GM12873 (cell line): ENCODE data around the gene PFKFB4.

Experiments
- CTCF ChIP-seq: IDR thresholded peaks from 2 replicates; pipeline ENCODE4 v1.5.1; 2012; ENCODE audit warnings: low read depth, mild to moderate bottlenecking, moderate library complexity, low read length, control low read depth; ENCODE audit not compliant: insufficient read depth; ENCODE audit errors: missing control alignments

The PFKFB4 gene

GRCh38 chr3:48518638-48519276 is 37.8 kb downstream of the PFKFB4 start:
- no peak for TF ChIP-seq CTCF

DNA sequence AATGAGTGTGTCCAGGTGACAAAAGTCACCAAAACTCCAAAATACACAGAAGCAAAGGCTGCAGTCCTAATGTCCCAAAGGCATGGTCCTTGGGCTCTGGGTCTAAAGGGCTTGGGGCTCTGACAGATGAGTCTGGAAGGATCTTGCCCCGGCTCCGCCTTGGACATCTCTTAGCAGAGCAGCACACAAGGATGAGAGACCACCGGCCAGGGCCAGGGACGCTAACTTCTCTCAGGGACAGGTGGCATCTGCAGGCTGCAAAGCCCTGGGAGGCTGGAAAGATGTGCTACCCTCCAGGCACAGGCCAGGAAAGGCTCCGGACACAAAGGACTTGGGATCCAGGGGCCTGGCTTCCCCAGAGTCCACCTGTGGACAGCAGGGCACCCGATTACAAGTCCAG is 38.5 kb downstream of the PFKFB4 start:
- TF ChIP-seq CTCF: no peak

DNA sequence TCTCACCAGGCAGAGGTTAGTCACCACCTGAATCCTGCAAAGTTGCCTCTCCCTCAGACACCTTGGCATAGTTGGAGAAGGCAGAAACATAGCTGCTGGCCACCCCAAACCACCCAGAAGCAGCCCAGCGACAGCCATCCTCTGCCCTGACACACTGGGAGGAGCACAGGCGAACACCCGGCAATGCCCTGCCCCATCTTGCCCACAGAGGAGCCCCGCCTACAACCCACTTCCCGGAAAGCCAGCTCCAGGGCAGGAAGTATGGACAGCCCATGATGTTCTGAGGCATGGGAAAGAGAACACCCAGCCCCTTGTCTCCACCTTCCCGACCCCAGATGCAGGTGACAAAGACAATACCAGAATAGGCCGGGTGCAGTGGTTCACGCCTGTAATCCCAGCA is 40.0 kb downstream of the PFKFB4 start:
- TF ChIP-seq CTCF: no peak

DNA sequence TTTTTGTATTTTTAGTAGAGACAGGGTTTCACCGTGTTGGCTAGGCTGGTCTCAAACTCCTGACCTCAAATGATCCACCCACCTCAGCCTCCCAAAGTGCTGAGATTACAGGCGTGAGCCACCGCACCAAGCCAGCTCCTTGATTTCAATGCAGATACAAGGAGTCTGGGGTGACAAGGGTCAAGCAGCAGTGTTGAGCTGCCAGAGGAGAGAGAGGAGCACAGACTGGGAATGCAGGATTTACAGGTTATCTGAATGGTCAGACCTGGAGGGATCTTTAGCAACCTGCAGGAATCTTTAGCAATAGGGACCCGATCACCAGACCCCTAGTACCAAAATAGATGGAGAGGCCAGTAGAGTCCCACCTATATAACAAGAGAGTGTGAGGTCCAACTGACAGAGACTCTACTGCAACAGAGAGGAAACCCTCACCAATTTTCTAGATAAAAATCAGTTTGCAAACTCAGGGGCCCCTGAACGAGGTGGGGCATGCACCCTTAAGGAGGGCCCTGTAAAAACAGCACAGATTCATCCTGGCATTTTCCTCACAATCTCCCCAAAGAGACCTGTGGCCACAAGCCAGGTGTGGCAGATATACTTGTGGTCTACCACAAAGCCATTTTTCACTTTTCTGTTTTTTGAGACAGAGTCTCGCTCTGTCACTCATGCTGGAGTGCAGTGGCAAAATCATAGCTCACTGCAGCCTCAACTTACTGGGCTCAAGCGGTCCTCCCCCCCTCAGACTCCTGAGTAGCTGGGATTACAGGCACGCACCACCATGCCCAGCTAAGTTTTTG is 42.0 kb downstream of the PFKFB4 start:
- no peak for TF ChIP-seq CTCF

GRCh38 chr3:48511551-48511950 is 45.1 kb downstream of the PFKFB4 start:
- no peak for TF ChIP-seq CTCF

DNA sequence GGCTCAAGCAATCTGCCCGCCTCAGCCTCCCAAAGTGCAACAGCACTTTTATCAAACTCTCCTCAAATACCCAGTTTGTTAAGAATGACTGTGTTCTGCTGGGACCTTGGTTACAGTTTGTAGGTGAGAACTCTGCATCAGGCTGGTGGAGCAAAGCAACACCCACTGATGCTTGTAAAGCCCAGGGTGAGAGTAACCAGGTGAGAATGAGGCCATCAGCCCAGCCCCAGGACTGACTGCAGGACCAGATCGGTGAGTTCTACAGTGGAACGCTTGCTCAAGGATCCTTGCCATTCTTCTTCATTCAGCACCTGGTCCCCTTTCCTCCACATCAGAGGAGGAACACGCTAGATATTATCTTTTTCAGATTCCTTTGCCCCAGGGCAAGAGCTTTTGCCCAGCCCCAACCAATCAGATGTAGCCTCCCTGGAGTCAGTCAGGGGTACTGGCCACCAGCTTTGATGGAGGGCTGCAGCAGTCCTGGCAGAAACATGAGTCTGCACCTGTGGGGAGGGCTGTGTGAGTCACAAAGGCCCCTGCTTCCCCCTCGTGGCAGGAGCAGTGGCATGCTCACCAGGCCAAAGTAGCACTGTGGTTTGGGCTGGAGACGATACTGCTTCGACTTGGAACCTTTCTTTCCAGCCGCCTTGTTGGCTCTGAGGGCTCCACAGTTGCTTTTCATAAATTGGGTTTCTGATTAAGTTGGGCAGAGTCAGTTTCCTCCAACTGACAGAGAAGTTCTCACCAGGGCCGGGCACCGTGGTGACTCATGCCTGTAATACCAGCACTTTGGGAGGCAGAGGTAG is 49.1 kb downstream of the PFKFB4 start:
- TF ChIP-seq CTCF: peak; percentile 86

DNA sequence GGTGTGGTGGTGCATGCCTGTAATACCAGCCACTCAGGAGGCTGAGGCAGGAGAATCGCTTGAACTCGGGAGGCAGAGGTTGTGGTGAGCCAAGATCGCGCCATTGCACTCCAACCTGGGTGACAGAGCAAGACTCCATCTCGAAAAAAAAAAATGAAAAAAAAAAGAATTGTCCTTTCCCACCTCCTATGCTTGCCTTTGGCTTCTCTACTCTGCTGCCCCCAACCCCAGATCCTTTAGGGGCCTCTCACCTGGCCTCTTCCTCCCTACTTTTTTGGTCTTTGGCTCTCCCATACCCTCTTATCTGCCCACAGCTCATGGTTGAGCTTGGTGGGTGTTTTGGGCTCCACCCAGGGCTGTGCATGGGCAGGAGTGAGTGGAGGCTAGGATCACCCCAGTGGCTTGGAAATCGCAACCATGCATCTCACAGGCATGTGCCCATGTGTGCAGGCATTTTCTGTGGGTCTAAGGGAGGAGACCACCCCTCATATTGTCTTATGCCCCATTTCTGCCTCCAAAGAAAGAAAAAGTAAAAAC is 50.6 kb downstream of the PFKFB4 start:
- no peak for TF ChIP-seq CTCF
